HS-5 (cell line): ENCODE measurements around the gene TMEM215.
"Not testable (repeated sequence)": the region's sequence is repeated elsewhere in the genome, so short reads cannot be mapped to it uniquely, and the experiment has no call there.

Source experiments
- DNase-seq: peaks from one replicate; pipeline ENCODE4 v3.0.0-alpha.2; 2012; ENCODE audit warnings: low read depth

The TMEM215 gene

GRCh38 chr9:32783168-32783891, at the start of gene TMEM215:
TSS of gene TMEM215 (plus strand) at chr9:32783540. CDS start at chr9:32784184, 644 bp downstream.
- DNase-seq = no peak

- no peak for DNase-seq
Observed at GRCh38 chr9:32735476-32735875, 47.9 kb upstream of the TMEM215 start.

GRCh38 chr9:32737378-32737777, 46.0 kb upstream of the TMEM215 start:
- DNase-seq = no peak

- peak; percentile 47 for DNase-seq
Observed at GRCh38 chr9:32738501-32739172, 44.7 kb upstream of the TMEM215 start.

GRCh38 chr9:32741706-32742105, 41.6 kb upstream of the TMEM215 start:
- DNase-seq = peak; percentile 14

GRCh38 chr9:32742296-32742695, 41.0 kb upstream of the TMEM215 start:
- DNase-seq = peak; percentile 77

- DNase-seq = no peak
Observed at GRCh38 chr9:32748013-32748412, 35.3 kb upstream of the TMEM215 start.

GRCh38 chr9:32755730-32756129, 27.6 kb upstream of the TMEM215 start:
- DNase-seq = no peak

- no peak for DNase-seq
Observed at GRCh38 chr9:32764139-32764538, 19.2 kb upstream of the TMEM215 start.

GRCh38 chr9:32775283-32775682, 8.1 kb upstream of the TMEM215 start:
- DNase-seq = no peak

- DNase-seq = no peak
Observed at GRCh38 chr9:32776201-32776600, 7.1 kb upstream of the TMEM215 start.

- no peak for DNase-seq
Observed at GRCh38 chr9:32782476-32783167, 718 bp upstream of the TMEM215 start.

GRCh38 chr9:32787816-32788215, 4.5 kb downstream of the TMEM215 start:
- DNase-seq = no peak

GRCh38 chr9:32796015-32796414, 12.7 kb downstream of the TMEM215 start:
- not testable (repeated sequence) for DNase-seq

GRCh38 chr9:32801530-32801929, 18.2 kb downstream of the TMEM215 start:
- no peak for DNase-seq

GRCh38 chr9:32807217-32807616, 23.9 kb downstream of the TMEM215 start:
- no peak for DNase-seq

- no peak for DNase-seq
Observed at GRCh38 chr9:32811246-32811645, 27.9 kb downstream of the TMEM215 start.

- DNase-seq = no peak
Observed at GRCh38 chr9:32820322-32820721, 37.0 kb downstream of the TMEM215 start.

- no peak for DNase-seq
Observed at GRCh38 chr9:32823101-32823500, 39.8 kb downstream of the TMEM215 start.

GRCh38 chr9:32823551-32823950, 40.2 kb downstream of the TMEM215 start:
- no peak for DNase-seq

GRCh38 chr9:32825203-32825602, 41.9 kb downstream of the TMEM215 start:
- no peak for DNase-seq

GRCh38 chr9:32828861-32829260, 45.5 kb downstream of the TMEM215 start:
- no peak for DNase-seq

GRCh38 chr9:32832346-32832745, 49.0 kb downstream of the TMEM215 start:
- no peak for DNase-seq
